HepG2 (cell line): ENCODE measurements around the gene MYL4. TPM values are rescaled to one million over a fixed set of nuclear protein-coding genes. Genes with fewer than 3 reads are reported as not detected.

Experiments used
- CREM ChIP-seq, 2 experiments: sonication (generic) in 1 of 2; formaldehyde crosslinking in 1 of 2; IDR thresholded peaks; 2 replicates each; pipeline versions ENCODE4 v1.4.0 to v1.6.1; 2016 to 2020; ENCODE audit warnings: antibody characterized with exemption in 1 of 2, mild to moderate bottlenecking in 1 of 2, missing genetic modification reagents in 1 of 2
- GFI1 ChIP-seq: sonication (generic); formaldehyde crosslinking; IDR thresholded peaks from 2 replicates; pipeline ENCODE4 v1.5.0; 2020; ENCODE audit warnings: missing genetic modification reagents, mild to moderate bottlenecking, borderline replicate concordance
- GTF3A ChIP-seq: sonication (generic); formaldehyde crosslinking; conservative IDR thresholded peaks from 2 replicates; pipeline ENCODE4 v1.4.0; 2020; ENCODE audit warnings: mild to moderate bottlenecking, missing genetic modification reagents
- HMGA1 ChIP-seq: sonication (generic); formaldehyde crosslinking; conservative IDR thresholded peaks from 2 replicates; pipeline ENCODE4 v1.4.0; 2020; ENCODE audit warnings: missing genetic modification reagents
- HOXA9 ChIP-seq: sonication (generic); formaldehyde crosslinking; IDR thresholded peaks from 2 replicates; pipeline ENCODE4 v1.8.1; 2022; ENCODE audit warnings: missing genetic modification reagents, mild to moderate bottlenecking, moderate library complexity, borderline replicate concordance
- TMF1 ChIP-seq: sonication (generic); formaldehyde crosslinking; IDR thresholded peaks from 2 replicates; pipeline ENCODE4 v1.8.1; 2022; ENCODE audit warnings: low read depth, missing genetic modification reagents
- ZFP1 ChIP-seq: IDR thresholded peaks from 2 replicates; pipeline ENCODE4 v1.6.1; 2016
- polyA plus RNA-seq, 8 experiments: library from polyadenylated mRNA; depleted of rRNA in 3 of 8; stranded (reverse) in 7 of 8; unstranded in 1 of 8; fragments of >200 nt; fragmentation: Illumina TruSeq in 4 of 8; extraction: Trizol in 4 of 8; gene quantifications; 2 replicates each; pipeline versions ENCODE4 v1.2.1 to v1.2.3, GENCODE V29; 2011 to 2016; ENCODE audit warnings: low read depth in 4 of 8, missing spikeins in 1 of 8, mixed read lengths in 1 of 8; ENCODE audit not compliant: insufficient read depth in 1 of 8
- total RNA-seq, 5 experiments: library from RNA; depleted of rRNA; stranded (reverse); fragments of >200 nt; fragmentation: Illumina TruSeq; extraction: Trizol; gene quantifications; 2 replicates each; pipeline ENCODE4 v1.2.3, GENCODE V29; 2016; ENCODE audit warnings: low read depth in 1 of 5
- TF ChIP-seq, protein P1 (sequence below): sonication (generic); formaldehyde crosslinking; IDR thresholded peaks from 2 replicates; pipeline ENCODE4 v1.9.0; 2021; ENCODE audit warnings: missing genetic modification reagents, mild to moderate bottlenecking, borderline replicate concordance
- TF ChIP-seq, protein P2 (sequence below): sonication (generic); formaldehyde crosslinking; IDR thresholded peaks from 2 replicates; pipeline ENCODE4 v1.5.1; 2020; ENCODE audit warnings: mild to moderate bottlenecking, missing genetic modification reagents
- TF ChIP-seq, protein P3 (sequence below): IDR thresholded peaks from 2 replicates; pipeline ENCODE4 v1.6.1; 2016
- TF ChIP-seq, protein P4 (sequence below): sonication (generic); formaldehyde crosslinking; IDR thresholded peaks from 2 replicates; pipeline ENCODE4 v1.8.1; 2023; ENCODE audit warnings: mild to moderate bottlenecking, missing genetic modification reagents, borderline replicate concordance
- TF ChIP-seq, protein P5 (sequence below): sonication (generic); formaldehyde crosslinking; IDR thresholded peaks from 2 replicates; pipeline ENCODE4 v1.5.0; 2020; ENCODE audit warnings: mild to moderate bottlenecking, missing genetic modification reagents
- TF ChIP-seq, protein P6 (sequence below): sonication (generic); formaldehyde crosslinking; IDR thresholded peaks from 2 replicates; pipeline ENCODE4 v1.8.0; 2022; ENCODE audit warnings: missing genetic modification reagents, mild to moderate bottlenecking, moderate library complexity, borderline replicate concordance
- TF ChIP-seq, protein P7 (sequence below): sonication (generic); formaldehyde crosslinking; IDR thresholded peaks from 2 replicates; pipeline ENCODE4 v1.5.0; 2020; ENCODE audit warnings: mild to moderate bottlenecking, missing genetic modification reagents

Gene MYL4
- total and polyA plus RNA-seq, 2 of the 13 experiments (the other 11 are each of a cell fraction or from before 2014, with no cell fraction given) = not detected

DNA sequence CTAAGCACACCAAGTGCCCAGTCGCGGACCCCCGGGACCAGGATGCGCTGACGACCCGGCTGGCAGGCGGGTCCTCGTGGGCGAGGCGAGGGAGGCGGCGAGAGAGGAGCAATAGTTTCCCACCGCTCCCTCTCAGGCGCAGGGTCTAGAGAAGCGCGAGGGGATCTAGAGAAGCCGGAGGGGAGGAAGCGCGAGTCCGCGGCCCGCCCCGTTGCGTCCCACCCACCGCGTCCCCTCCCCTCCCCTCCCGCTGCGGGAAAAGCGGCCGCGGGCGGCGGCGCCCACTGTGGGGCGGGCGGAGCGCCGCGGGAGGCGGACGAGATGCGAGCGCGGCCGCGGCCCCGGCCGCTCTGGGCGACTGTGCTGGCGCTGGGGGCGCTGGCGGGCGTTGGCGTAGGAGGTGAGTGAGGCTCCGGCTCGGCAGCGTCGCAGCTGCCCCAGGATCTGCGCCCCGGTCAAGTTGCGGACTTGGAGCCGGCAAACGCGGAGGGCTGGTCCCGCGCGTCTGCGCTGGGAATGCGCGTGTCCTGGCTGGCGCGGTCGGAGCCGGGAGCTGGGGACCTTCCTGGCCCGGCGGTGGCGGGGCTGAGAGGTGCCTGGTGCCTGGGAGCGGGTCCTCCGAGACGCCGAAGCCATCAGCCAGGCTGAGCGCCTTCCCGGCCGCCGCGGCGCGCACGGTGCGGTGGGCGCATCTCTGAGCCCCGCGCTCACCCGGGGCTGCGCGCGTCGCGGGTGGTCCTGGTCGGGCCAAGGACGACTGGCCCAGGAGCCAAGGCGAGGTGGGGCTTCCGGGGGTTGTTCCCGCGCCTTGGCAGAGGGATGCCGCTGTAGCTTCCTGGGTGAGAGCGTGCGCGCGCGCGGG is 44.6 kb downstream of the MYL4 start, which contains the start of gene ITGB3 (continued):
- TF ChIP-seq, protein P1, sequence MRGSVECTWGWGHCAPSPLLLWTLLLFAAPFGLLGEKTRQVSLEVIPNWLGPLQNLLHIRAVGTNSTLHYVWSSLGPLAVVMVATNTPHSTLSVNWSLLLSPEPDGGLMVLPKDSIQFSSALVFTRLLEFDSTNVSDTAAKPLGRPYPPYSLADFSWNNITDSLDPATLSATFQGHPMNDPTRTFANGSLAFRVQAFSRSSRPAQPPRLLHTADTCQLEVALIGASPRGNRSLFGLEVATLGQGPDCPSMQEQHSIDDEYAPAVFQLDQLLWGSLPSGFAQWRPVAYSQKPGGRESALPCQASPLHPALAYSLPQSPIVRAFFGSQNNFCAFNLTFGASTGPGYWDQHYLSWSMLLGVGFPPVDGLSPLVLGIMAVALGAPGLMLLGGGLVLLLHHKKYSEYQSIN (CRISPR knock-in tag) = peak; percentile 68; the same call in 1 of the 2 replicates
- TF ChIP-seq HMGA1 (CRISPR knock-in tag) (no peak), GTF3A (CRISPR knock-in tag) (0 out of 2 replicates have a peak, but pooled peaks have one; percentile 76), CREM (IDR thresholded peaks at IDR 0.05) (no peak), CREM (CRISPR knock-in tag; IDR thresholded peaks at IDR 0.05) (no peak), GFI1 (CRISPR knock-in tag) (no peak), TMF1 (0 out of 2 replicates have a peak, but pooled peaks have one; percentile 36), ZFP1 (CRISPR knock-in tag) (no peak), HOXA9 (CRISPR knock-in tag) (no peak)
- TF ChIP-seq, protein P2, sequence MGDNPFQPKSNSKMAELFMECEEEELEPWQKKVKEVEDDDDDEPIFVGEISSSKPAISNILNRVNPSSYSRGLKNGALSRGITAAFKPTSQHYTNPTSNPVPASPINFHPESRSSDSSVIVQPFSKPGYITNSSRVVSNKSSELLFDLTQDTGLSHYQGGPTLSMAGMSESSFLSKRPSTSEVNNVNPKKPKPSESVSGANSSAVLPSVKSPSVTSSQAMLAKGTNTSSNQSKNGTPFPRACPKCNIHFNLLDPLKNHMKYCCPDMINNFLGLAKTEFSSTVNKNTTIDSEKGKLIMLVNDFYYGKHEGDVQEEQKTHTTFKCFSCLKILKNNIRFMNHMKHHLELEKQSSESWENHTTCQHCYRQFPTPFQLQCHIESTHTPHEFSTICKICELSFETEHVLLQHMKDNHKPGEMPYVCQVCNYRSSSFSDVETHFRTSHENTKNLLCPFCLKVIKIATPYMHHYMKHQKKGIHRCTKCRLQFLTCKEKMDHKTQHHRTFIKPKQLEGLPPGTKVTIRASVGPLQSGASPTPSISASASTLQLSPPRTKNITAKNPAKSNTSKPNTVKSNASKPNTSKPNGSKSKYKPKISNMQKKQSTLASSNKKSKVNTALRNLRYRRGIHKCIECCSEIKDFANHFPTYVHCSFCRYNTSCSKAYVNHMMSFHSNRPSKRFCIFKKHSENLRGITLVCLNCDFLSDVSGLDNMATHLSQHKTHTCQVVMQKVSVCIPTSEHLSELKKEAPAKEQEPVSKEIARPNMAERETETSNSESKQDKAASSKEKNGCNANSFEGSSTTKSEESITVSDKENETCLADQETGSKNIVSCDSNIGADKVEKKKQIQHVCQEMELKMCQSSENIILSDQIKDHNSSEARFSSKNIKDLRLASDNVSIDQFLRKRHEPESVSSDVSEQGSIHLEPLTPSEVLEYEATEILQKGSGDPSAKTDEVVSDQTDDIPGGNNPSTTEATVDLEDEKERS (CRISPR knock-in tag) = no peak
- TF ChIP-seq, protein P3, sequence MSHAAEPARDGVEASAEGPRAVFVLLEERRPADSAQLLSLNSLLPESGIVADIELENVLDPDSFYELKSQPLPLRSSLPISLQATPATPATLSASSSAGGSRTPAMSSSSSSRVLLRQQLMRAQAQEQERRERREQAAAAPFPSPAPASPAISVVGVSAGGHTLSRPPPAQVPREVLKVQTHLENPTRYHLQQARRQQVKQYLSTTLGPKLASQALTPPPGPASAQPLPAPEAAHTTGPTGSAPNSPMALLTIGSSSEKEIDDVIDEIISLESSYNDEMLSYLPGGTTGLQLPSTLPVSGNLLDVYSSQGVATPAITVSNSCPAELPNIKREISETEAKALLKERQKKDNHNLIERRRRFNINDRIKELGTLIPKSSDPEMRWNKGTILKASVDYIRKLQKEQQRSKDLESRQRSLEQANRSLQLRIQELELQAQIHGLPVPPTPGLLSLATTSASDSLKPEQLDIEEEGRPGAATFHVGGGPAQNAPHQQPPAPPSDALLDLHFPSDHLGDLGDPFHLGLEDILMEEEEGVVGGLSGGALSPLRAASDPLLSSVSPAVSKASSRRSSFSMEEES (CRISPR knock-in tag) = no peak
- TF ChIP-seq, protein P4, sequence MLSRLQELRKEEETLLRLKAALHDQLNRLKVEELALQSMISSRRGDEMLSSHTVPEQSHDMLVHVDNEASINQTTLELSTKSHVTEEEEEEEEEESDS (CRISPR knock-in tag) = no peak
- TF ChIP-seq, protein P5, sequence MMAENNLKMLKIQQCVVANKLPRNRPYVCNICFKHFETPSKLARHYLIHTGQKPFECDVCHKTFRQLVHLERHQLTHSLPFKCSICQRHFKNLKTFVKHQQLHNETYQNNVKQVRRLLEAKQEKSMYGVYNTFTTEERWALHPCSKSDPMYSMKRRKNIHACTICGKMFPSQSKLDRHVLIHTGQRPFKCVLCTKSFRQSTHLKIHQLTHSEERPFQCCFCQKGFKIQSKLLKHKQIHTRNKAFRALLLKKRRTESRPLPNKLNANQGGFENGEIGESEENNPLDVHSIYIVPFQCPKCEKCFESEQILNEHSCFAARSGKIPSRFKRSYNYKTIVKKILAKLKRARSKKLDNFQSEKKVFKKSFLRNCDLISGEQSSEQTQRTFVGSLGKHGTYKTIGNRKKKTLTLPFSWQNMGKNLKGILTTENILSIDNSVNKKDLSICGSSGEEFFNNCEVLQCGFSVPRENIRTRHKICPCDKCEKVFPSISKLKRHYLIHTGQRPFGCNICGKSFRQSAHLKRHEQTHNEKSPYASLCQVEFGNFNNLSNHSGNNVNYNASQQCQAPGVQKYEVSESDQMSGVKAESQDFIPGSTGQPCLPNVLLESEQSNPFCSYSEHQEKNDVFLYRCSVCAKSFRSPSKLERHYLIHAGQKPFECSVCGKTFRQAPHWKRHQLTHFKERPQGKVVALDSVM (CRISPR knock-in tag) = peak; percentile 17; the same call in 1 of the 2 replicates
- TF ChIP-seq, protein P6, sequence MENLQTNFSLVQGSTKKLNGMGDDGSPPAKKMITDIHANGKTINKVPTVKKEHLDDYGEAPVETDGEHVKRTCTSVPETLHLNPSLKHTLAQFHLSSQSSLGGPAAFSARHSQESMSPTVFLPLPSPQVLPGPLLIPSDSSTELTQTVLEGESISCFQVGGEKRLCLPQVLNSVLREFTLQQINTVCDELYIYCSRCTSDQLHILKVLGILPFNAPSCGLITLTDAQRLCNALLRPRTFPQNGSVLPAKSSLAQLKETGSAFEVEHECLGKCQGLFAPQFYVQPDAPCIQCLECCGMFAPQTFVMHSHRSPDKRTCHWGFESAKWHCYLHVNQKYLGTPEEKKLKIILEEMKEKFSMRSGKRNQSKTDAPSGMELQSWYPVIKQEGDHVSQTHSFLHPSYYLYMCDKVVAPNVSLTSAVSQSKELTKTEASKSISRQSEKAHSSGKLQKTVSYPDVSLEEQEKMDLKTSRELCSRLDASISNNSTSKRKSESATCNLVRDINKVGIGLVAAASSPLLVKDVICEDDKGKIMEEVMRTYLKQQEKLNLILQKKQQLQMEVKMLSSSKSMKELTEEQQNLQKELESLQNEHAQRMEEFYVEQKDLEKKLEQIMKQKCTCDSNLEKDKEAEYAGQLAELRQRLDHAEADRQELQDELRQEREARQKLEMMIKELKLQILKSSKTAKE (CRISPR knock-in tag) = no peak
- TF ChIP-seq, protein P7, sequence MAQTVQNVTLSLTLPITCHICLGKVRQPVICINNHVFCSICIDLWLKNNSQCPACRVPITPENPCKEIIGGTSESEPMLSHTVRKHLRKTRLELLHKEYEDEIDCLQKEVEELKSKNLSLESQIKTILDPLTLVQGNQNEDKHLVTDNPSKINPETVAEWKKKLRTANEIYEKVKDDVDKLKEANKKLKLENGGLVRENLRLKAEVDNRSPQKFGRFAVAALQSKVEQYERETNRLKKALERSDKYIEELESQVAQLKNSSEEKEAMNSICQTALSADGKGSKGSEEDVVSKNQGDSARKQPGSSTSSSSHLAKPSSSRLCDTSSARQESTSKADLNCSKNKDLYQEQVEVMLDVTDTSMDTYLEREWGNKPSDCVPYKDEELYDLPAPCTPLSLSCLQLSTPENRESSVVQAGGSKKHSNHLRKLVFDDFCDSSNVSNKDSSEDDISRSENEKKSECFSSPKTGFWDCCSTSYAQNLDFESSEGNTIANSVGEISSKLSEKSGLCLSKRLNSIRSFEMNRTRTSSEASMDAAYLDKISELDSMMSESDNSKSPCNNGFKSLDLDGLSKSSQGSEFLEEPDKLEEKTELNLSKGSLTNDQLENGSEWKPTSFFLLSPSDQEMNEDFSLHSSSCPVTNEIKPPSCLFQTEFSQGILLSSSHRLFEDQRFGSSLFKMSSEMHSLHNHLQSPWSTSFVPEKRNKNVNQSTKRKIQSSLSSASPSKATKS (CRISPR knock-in tag) = no peak
